ENCODE measurements around the gene NOX3.

DNA sequence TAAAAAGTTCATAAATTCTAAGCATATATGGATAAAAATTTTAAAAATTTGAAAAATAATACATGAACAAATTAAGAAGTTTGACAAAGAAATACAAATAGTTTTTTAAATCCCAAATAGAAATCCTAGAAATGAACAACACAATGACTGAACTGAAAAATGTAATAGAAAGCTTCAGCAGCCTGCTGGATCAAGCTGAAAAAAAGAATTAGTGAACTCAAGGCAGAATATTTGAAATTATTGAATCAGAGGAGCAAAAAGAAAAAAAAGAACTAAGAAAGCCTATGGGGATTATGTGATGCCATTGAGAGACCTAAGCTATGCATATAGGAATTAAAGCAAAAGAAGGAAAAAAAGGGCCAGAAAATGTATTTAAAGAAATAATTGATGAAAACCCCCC, 101.5 kb downstream of the NOX3 start:
- TF ChIP-seq POLR2A (IDR thresholded peaks at IDR 0.05) = no peak
- TF ChIP-seq, protein P1, sequence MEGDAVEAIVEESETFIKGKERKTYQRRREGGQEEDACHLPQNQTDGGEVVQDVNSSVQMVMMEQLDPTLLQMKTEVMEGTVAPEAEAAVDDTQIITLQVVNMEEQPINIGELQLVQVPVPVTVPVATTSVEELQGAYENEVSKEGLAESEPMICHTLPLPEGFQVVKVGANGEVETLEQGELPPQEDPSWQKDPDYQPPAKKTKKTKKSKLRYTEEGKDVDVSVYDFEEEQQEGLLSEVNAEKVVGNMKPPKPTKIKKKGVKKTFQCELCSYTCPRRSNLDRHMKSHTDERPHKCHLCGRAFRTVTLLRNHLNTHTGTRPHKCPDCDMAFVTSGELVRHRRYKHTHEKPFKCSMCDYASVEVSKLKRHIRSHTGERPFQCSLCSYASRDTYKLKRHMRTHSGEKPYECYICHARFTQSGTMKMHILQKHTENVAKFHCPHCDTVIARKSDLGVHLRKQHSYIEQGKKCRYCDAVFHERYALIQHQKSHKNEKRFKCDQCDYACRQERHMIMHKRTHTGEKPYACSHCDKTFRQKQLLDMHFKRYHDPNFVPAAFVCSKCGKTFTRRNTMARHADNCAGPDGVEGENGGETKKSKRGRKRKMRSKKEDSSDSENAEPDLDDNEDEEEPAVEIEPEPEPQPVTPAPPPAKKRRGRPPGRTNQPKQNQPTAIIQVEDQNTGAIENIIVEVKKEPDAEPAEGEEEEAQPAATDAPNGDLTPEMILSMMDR (IDR thresholded peaks at IDR 0.05) = no peak

Data from Peyer's patch (tissue), 4 donors.